Smooth muscle cell (in vitro differentiated cells): ENCODE measurements around the gene COMMD10. TPM values are rescaled to one million over a fixed set of nuclear protein-coding genes. Genes with fewer than 3 reads are reported as not detected.

Experiments
- DNase-seq: peaks from one replicate; lab custom pipeline; 2025; ENCODE audit not compliant: unreplicated experiment; lab: John Stamatoyannopoulos, UW
- H2AFZ ChIP-seq: fragments of 200-600 bp; sonication (generic); 2 replicates; pipeline ENCODE4 v1.6.0; 2016; ENCODE audit warnings: antibody characterized with exemption, low read depth, mild to moderate bottlenecking
- H3F3A ChIP-seq: fragments of 200-600 bp; sonication (generic); 2 replicates; pipeline ENCODE4 v1.6.0; 2017; ENCODE audit warnings: antibody characterized with exemption, low read depth
- H3K27ac ChIP-seq: fragments of 200-600 bp; sonication (generic); 2 replicates; pipeline ENCODE4 v1.5.1; 2016; ENCODE audit warnings: low read depth, mild to moderate bottlenecking
- H3K27me3 ChIP-seq: fragments of 200-600 bp; sonication (generic); 2 replicates; pipeline ENCODE4 v1.6.1; 2016; ENCODE audit warnings: low read depth, mild to moderate bottlenecking
- H3K36me3 ChIP-seq: fragments of 200-600 bp; sonication (generic); 2 replicates; pipeline ENCODE4 v1.5.1; 2016; ENCODE audit warnings: low read depth
- H3K4me1 ChIP-seq: fragments of 200-600 bp; sonication (generic); 2 replicates; pipeline ENCODE4 v1.5.1; 2016; ENCODE audit warnings: low read depth
- H3K4me2 ChIP-seq: fragments of 200-600 bp; sonication (generic); 2 replicates; pipeline ENCODE4 v1.6.0; 2016; ENCODE audit warnings: mild to moderate bottlenecking
- H3K4me3 ChIP-seq: fragments of 200-600 bp; sonication (generic); 2 replicates; pipeline ENCODE4 v1.5.1; 2016; ENCODE audit warnings: mild to moderate bottlenecking
- H3K79me2 ChIP-seq: fragments of 200-600 bp; sonication (generic); 2 replicates; pipeline ENCODE4 v1.6.0; 2016; ENCODE audit warnings: low read depth, mild to moderate bottlenecking
- H3K9ac ChIP-seq: fragments of 200-600 bp; sonication (generic); 2 replicates; pipeline ENCODE4 v1.6.0; 2016; ENCODE audit warnings: low read depth
- H3K9me3 ChIP-seq: fragments of 200-600 bp; sonication (generic); replicated peaks from 2 replicates; pipeline ENCODE4 v1.5.1; 2016; ENCODE audit warnings: low read depth
- H4K20me1 ChIP-seq: fragments of 200-600 bp; sonication (generic); 2 replicates; pipeline ENCODE4 v1.6.0; 2016; ENCODE audit warnings: low read depth
- WGBS: methylation state at CpG from one replicate; pipeline ENCODE4 v1.1.7; 2016; ENCODE audit warnings: low lambda C conversion rate; 5-methylcytosine and 5-hydroxymethylcytosine counted together
- polyA plus RNA-seq: library from polyadenylated mRNA; unstranded; fragments of >200 nt; fragmentation: Nextera tagmentation; extraction: Ambion mirVana; gene quantifications from 2 replicates; pipeline ENCODE4 v1.2.1, GENCODE V29; 2016
- total RNA-seq: library from RNA; depleted of rRNA; stranded (reverse); fragments of >200 nt; gene quantifications from 2 replicates; pipeline ENCODE4 v1.2.3, GENCODE V29; 2014
- TF ChIP-seq, protein P1 (sequence below): fragments of 200-600 bp; sonication (generic); IDR thresholded peaks from 2 replicates; pipeline ENCODE4 v1.5.1; 2017; ENCODE audit warnings: borderline replicate concordance, mild to moderate bottlenecking, antibody characterized with exemption; ENCODE audit not compliant: insufficient read depth, poor library complexity, severe bottlenecking

The COMMD10 gene
- total and polyA plus RNA-seq, 2 experiments from 2014 or later = 28.4 to 40.4 TPM

DNA sequence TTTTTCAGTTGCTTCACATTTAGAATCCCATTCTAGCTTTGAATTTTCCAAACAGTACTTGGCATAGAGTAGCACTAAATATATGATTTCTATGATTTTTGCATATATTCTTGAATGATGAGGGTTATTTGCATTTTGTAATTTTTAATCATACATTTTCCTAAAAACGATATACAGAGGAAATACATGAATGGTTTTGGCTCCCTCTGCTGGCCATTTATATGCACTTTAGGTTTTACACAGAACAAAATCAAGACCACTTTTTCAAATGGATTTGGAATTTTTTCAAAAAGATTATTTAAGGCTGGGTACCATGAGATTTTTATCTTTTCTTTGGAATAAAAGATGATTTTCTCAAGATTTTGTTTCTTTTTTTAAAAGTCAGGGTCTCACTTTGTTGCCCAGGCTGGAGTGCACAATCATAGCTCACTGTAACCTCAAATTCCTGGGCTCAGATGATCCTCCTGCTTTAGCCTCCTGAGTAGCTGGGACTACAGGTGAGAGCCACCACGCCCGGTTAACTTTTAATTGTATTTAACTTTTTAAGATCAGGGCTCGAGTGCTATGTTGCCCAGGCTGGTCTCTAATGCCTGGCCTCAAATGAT, 16.7 kb upstream of the COMMD10 start:
- no peaks in the 10 kb centered on the region for H3K4me1 ChIP-seq
- H3K79me2 ChIP-seq = no peaks in the 10 kb centered on the region
- WGBS = 17% methylated on average over 4 of the region's 4 CpGs
- H2AFZ ChIP-seq = peak overlapping the region; percentile 68
- no peaks in the 10 kb centered on the region for H3F3A ChIP-seq
- no peak overlapping the region for H3K4me3 ChIP-seq
- H4K20me1 ChIP-seq = no peaks in the 10 kb centered on the region
- H3K9me3 ChIP-seq = no peaks in the 10 kb centered on the region
- H3K36me3 ChIP-seq = no peaks in the 10 kb centered on the region
- peaks cover 7% of the 10 kb centered on the region for H3K27me3 ChIP-seq
- H3K27ac ChIP-seq = no peak overlapping the region
- TF ChIP-seq, protein P1, sequence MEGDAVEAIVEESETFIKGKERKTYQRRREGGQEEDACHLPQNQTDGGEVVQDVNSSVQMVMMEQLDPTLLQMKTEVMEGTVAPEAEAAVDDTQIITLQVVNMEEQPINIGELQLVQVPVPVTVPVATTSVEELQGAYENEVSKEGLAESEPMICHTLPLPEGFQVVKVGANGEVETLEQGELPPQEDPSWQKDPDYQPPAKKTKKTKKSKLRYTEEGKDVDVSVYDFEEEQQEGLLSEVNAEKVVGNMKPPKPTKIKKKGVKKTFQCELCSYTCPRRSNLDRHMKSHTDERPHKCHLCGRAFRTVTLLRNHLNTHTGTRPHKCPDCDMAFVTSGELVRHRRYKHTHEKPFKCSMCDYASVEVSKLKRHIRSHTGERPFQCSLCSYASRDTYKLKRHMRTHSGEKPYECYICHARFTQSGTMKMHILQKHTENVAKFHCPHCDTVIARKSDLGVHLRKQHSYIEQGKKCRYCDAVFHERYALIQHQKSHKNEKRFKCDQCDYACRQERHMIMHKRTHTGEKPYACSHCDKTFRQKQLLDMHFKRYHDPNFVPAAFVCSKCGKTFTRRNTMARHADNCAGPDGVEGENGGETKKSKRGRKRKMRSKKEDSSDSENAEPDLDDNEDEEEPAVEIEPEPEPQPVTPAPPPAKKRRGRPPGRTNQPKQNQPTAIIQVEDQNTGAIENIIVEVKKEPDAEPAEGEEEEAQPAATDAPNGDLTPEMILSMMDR = peak; percentile 92
- H3K4me2 ChIP-seq = peak overlapping the region; percentile 48
- DNase-seq = no peak
- no peak overlapping the region for H3K9ac ChIP-seq

- H3K36me3 ChIP-seq = no peaks in the 10 kb centered on the region
- TF ChIP-seq, protein P1 = no peak
- H3K4me3 ChIP-seq = no peak overlapping the region
- H3K9ac ChIP-seq = no peak overlapping the region
- no peak for DNase-seq
- H3K79me2 ChIP-seq = no peaks in the 10 kb centered on the region
- H3K27me3 ChIP-seq = peaks cover 7% of the 10 kb centered on the region
- no peak overlapping the region for H3K4me2 ChIP-seq
- no peaks in the 10 kb centered on the region for H3F3A ChIP-seq
- no peak overlapping the region for H3K27ac ChIP-seq
- 90% methylated on average over 1 of the region's 1 CpG for WGBS
- H3K9me3 ChIP-seq = no peaks in the 10 kb centered on the region
- no peaks in the 10 kb centered on the region for H4K20me1 ChIP-seq
- no peaks in the 10 kb centered on the region for H3K4me1 ChIP-seq
- no peak overlapping the region for H2AFZ ChIP-seq
Measured at GRCh38 chr5:116071211-116071610, 13.6 kb upstream of the COMMD10 start.

GRCh38 chr5:116075191-116075831, 9.5 kb upstream of the COMMD10 start:
- Histone ChIP-seq H3F3A (no peaks in the 10 kb centered on the region), H3K4me3 (no peak overlapping the region), H3K9ac (no peak overlapping the region), H4K20me1 (no peaks in the 10 kb centered on the region), H3K36me3 (no peaks in the 10 kb centered on the region), H2AFZ (no peak overlapping the region), H3K27me3 (peaks cover 7% of the 10 kb centered on the region), H3K9me3 (no peaks in the 10 kb centered on the region), H3K27ac (no peak overlapping the region), H3K4me2 (no peak overlapping the region), H3K4me1 (no peaks in the 10 kb centered on the region), H3K79me2 (no peaks in the 10 kb centered on the region)
- DNase-seq = no peak
- TF ChIP-seq, protein P1 = no peak
- WGBS = 72% methylated on average over 6 of the region's 6 CpGs

DNA sequence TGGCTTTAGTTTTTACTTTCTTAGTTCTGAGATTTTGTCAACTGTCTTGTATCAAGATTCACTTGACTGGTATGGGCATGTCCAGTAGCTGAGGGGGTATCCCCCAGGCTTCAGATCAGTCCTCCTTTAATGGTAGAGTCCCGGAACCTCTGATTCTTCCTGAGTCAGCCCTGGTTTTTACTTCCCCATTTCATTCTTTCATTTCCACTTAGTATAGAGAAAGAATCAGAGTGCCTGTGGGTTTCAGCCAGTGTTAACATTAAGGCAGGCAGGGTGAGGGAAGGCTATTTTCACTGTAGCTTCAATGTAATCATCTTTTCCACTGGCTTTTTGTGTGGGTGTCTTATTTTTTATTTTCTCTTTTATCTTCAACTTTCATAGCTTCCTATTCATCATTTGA, 8.3 kb upstream of the COMMD10 start:
- H2AFZ ChIP-seq = no peak overlapping the region
- no peaks in the 10 kb centered on the region for H3K9me3 ChIP-seq
- no peaks in the 10 kb centered on the region for H4K20me1 ChIP-seq
- H3K79me2 ChIP-seq = no peaks in the 10 kb centered on the region
- WGBS = 92% methylated on average over 1 of the region's 1 CpG
- H3K4me1 ChIP-seq = no peaks in the 10 kb centered on the region
- no peaks in the 10 kb centered on the region for H3F3A ChIP-seq
- H3K27ac ChIP-seq = no peak overlapping the region
- no peaks in the 10 kb centered on the region for H3K36me3 ChIP-seq
- peaks cover 7% of the 10 kb centered on the region for H3K27me3 ChIP-seq
- H3K9ac ChIP-seq = no peak overlapping the region
- no peak overlapping the region for H3K4me3 ChIP-seq
- DNase-seq = no peak
- TF ChIP-seq, protein P1 = no peak
- no peak overlapping the region for H3K4me2 ChIP-seq
